Stimulated activated CD8-positive, alpha-beta memory T cell treated with anti-CD3 and anti-CD28 coated beads, Interleukin-12 subunit alpha, Interleukin-12 subunit beta, amount 100 ng/mL, for 4 hours (primary cell): Measurements from ENCODE around the gene FAM174C.

Experiments used
- DNase-seq: peaks from one replicate; pipeline ENCODE4 v3.0.0-alpha.2; 2020; ENCODE audit warnings: low read depth

Gene FAM174C

GRCh38 chr19:1250437-1251260 lies 24.7 kb upstream of the FAM174C start:
- DNase-seq, result peak; percentile 54

- DNase-seq, result peak; percentile 51
Measured at GRCh38 chr19:1251330-1252220, 23.8 kb upstream of the FAM174C start.

- DNase-seq, result peak; percentile 53
Measured at GRCh38 chr19:1252221-1252820, 23.0 kb upstream of the FAM174C start.

- peak; percentile 64 for DNase-seq
Measured at GRCh38 chr19:1252821-1253513, 22.4 kb upstream of the FAM174C start.

GRCh38 chr19:1253514-1254080 lies 21.7 kb upstream of the FAM174C start:
- DNase-seq, result no peak

- DNase-seq, result no peak
Measured at GRCh38 chr19:1254081-1254527, 21.2 kb upstream of the FAM174C start.

GRCh38 chr19:1254530-1255185 lies 20.7 kb upstream of the FAM174C start:
- no peak for DNase-seq

- no peak for DNase-seq
Measured at GRCh38 chr19:1255186-1256161, 19.9 kb upstream of the FAM174C start.

- no peak for DNase-seq
Measured at GRCh38 chr19:1256646-1257474, 18.5 kb upstream of the FAM174C start.

GRCh38 chr19:1257475-1258162 lies 17.7 kb upstream of the FAM174C start:
- no peak for DNase-seq

GRCh38 chr19:1258163-1258492 lies 17.2 kb upstream of the FAM174C start:
- no peak for DNase-seq

GRCh38 chr19:1258707-1259205 lies 16.6 kb upstream of the FAM174C start:
- DNase-seq, result no peak

GRCh38 chr19:1259206-1259875 lies 16.0 kb upstream of the FAM174C start:
- peak; percentile 60 for DNase-seq

- peak; percentile 48 for DNase-seq
Measured at GRCh38 chr19:1259876-1260748, 15.2 kb upstream of the FAM174C start.

GRCh38 chr19:1260749-1261537 lies 14.4 kb upstream of the FAM174C start:
- DNase-seq, result peak; percentile 97

- no peak for DNase-seq
Measured at GRCh38 chr19:1261538-1261797, 13.9 kb upstream of the FAM174C start.
